ENCODE measurements around the gene SESTD1. TPM values are rescaled to one million over a fixed set of nuclear protein-coding genes. Genes with fewer than 3 reads are reported as not detected.

SESTD1 gene
- total RNA-seq, 1 experiment from 2014 or later, result 26.6 TPM

- ATAC-seq, result no peak
Observed at GRCh38 chr2:179272406-179273192, 8.0 kb upstream of the SESTD1 start.

GRCh38 chr2:179270689-179271088, 6.1 kb upstream of the SESTD1 start:
- intact Hi-C loops (cut with micrococcal nuclease), result no loop called here
- no peaks in the 10 kb centered on the region for H3K9me3 ChIP-seq (ENCODE audit: control insufficient read depth in 1 of 2, insufficient read depth in 1 of 2, low read depth in 1 of 2, low read length in 2 of 2)
- H3K79me2 ChIP-seq (ENCODE audit: insufficient read depth, low read length), result no peaks in the 10 kb centered on the region
- no peak overlapping the region for H3K9ac ChIP-seq (ENCODE audit: low read length)
- ChIA-PET POLR2A (no interaction called here), RAD21 (ENCODE audit: low non-redundant PET in 1 of 2, low total read pairs in 2 of 2, uncharacterized antibody in 2 of 2, unreplicated experiment in 2 of 2) (no interaction called here), CTCF (no interaction called here)
- peaks cover 2 to 12% of the 10 kb centered on the region in 2 experiments; a peak in 3 of 4 replicates for H3K4me1 ChIP-seq (ENCODE audit: control insufficient read depth in 1 of 2, insufficient read depth in 2 of 2, low read length in 2 of 2)
- no peak for ATAC-seq
- no peaks in the 10 kb centered on the region for H3K9me2 ChIP-seq (ENCODE audit: insufficient read depth)
- H2AFZ ChIP-seq (ENCODE audit: low read depth, low read length, poor library complexity, severe bottlenecking), result no peak overlapping the region
- no peak overlapping the region for H3K4me3 ChIP-seq (replicated peaks in 1 of 2; ENCODE audit: low read depth in 1 of 2, low read length in 2 of 2)
- no peaks in the 10 kb centered on the region for H3K27me3 ChIP-seq (ENCODE audit: insufficient read depth, low read length)
- H3K27ac ChIP-seq (ENCODE audit: low read depth, low read length), result no peak overlapping the region
- DNase-seq (ENCODE audit: low read depth, low spot score), result no peak
- H3K4me2 ChIP-seq (ENCODE audit: low read length), result no peak overlapping the region
- H3K36me3 ChIP-seq (ENCODE audit: control insufficient read depth in 1 of 2, insufficient read depth in 2 of 2, low read length in 2 of 2), result no peaks in the 10 kb centered on the region
- no peaks in the 10 kb centered on the region for H4K20me1 ChIP-seq (ENCODE audit: insufficient read depth)
- TF ChIP-seq SP1 (IDR thresholded peaks at IDR 0.05; ENCODE audit: low read depth) (no peak), CTCF (IDR thresholded peaks at IDR 0.05 in 2 of 3, conservative IDR thresholded peaks at IDR 0.05 in 1 of 3; ENCODE audit: borderline replicate concordance in 1 of 3, insufficient read depth in 1 of 3, low read depth in 2 of 3, low read length in 2 of 3) (no peak), SRF (IDR thresholded peaks at IDR 0.05; ENCODE audit: low read depth) (no peak), EZH2phosphoT487 (IDR thresholded peaks at IDR 0.05; ENCODE audit: borderline replicate concordance) (no peak), EZH2 (IDR thresholded peaks at IDR 0.05) (no peak), SIN3A (IDR thresholded peaks at IDR 0.05; ENCODE audit: low read depth) (no peak), ELF1 (IDR thresholded peaks at IDR 0.05; ENCODE audit: borderline replicate concordance, low read depth) (no peak), ATF3 (IDR thresholded peaks at IDR 0.05) (no peak), CEBPB (IDR thresholded peaks at IDR 0.05; ENCODE audit: low read depth) (no peak), YY1 (IDR thresholded peaks at IDR 0.05; ENCODE audit: extremely low read depth, insufficient replicate concordance, low read depth, low read length) (no peak), RAD21 (IDR thresholded peaks at IDR 0.05; ENCODE audit: low read depth) (no peak), ZBTB33 (IDR thresholded peaks at IDR 0.05; ENCODE audit: extremely low read depth, insufficient replicate concordance, low read length) (no peak), TCF7L2 (IDR thresholded peaks at IDR 0.05; ENCODE audit: borderline replicate concordance, extremely low read depth, insufficient read depth, insufficient read length) (no peak)
- no TSS peak for BruUV-seq (replicated peaks)

More at GRCh38 chr2:179272406-179273192, 8.0 kb upstream of the SESTD1 start:
- Histone ChIP-seq H3K79me2 (ENCODE audit: insufficient read depth, low read length) (no peaks in the 10 kb centered on the region), H3K9me2 (ENCODE audit: insufficient read depth) (no peaks in the 10 kb centered on the region), H3K27me3 (ENCODE audit: insufficient read depth, low read length) (no peaks in the 10 kb centered on the region), H4K20me1 (ENCODE audit: insufficient read depth) (no peaks in the 10 kb centered on the region), H3K4me1 (ENCODE audit: control insufficient read depth in 1 of 2, insufficient read depth in 2 of 2, low read length in 2 of 2) (peaks cover 2 to 12% of the 10 kb centered on the region in 2 experiments; a peak in 3 of 4 replicates), H2AFZ (ENCODE audit: low read depth, low read length, poor library complexity, severe bottlenecking) (peak overlapping the region; percentile 59), H3K36me3 (ENCODE audit: control insufficient read depth in 1 of 2, insufficient read depth in 2 of 2, low read length in 2 of 2) (no peaks in the 10 kb centered on the region), H3K4me2 (ENCODE audit: low read length) (no peak overlapping the region), H3K9me3 (ENCODE audit: control insufficient read depth in 1 of 2, insufficient read depth in 1 of 2, low read depth in 1 of 2, low read length in 2 of 2) (no peaks in the 10 kb centered on the region), H3K27ac (ENCODE audit: low read depth, low read length) (no peak overlapping the region), H3K4me3 (replicated peaks in 1 of 2; ENCODE audit: low read depth in 1 of 2, low read length in 2 of 2) (no peak overlapping the region), H3K9ac (ENCODE audit: low read length) (no peak overlapping the region)
- intact Hi-C loops (cut with micrococcal nuclease), result no loop called here
- TF ChIP-seq RAD21 (IDR thresholded peaks at IDR 0.05; ENCODE audit: low read depth) (no peak), SRF (IDR thresholded peaks at IDR 0.05; ENCODE audit: low read depth) (no peak), YY1 (IDR thresholded peaks at IDR 0.05; ENCODE audit: extremely low read depth, insufficient replicate concordance, low read depth, low read length) (no peak)
- no TSS peak for BruUV-seq (replicated peaks)
- CTCF ChIA-PET, result no interaction called here
- POLR2A ChIA-PET, result no interaction called here
- RAD21 ChIA-PET (ENCODE audit: low non-redundant PET in 1 of 2, low total read pairs in 2 of 2, uncharacterized antibody in 2 of 2, unreplicated experiment in 2 of 2), result no interaction called here
- no peak for DNase-seq (ENCODE audit: low read depth, low spot score)

Measured in HCT116 (cell line).